Activated CD4-positive, CD25-positive, alpha-beta regulatory T cell treated with anti-CD3 and anti-CD28 coated beads, Interleukin-2, amount 50 U/mL, for 72 hours (primary cell): ENCODE measurements around the gene MICA.
"Not testable (repeated sequence)": the region's sequence is repeated elsewhere in the genome, so short reads cannot be mapped to it uniquely, and the experiment has no call there.

Experiments used
- DNase-seq: peaks from one replicate; pipeline ENCODE4 v3.0.0; 2021

The MICA gene

GRCh38 chr6:31383149-31383548 is 20.2 kb upstream of the MICA start:
- no peak for DNase-seq

- DNase-seq: no peak
These were observed 18.4 kb upstream of the MICA start for GRCh38 chr6:31385041-31385440.

GRCh38 chr6:31386099-31386498 is 17.3 kb upstream of the MICA start:
- no peak for DNase-seq

- DNase-seq: no peak
These were observed 16.4 kb upstream of the MICA start for GRCh38 chr6:31386977-31387376.

GRCh38 chr6:31388916-31389801 is 14.2 kb upstream of the MICA start:
- DNase-seq: not testable (repeated sequence)

GRCh38 chr6:31389802-31390132 is 13.6 kb upstream of the MICA start:
- not testable (repeated sequence) for DNase-seq

- DNase-seq: no peak
These were observed 9.5 kb upstream of the MICA start for GRCh38 chr6:31393932-31394331.

- DNase-seq: no peak
These were observed 9.0 kb upstream of the MICA start for GRCh38 chr6:31394381-31394780.

- DNase-seq: no peak
These were observed 7.6 kb upstream of the MICA start for GRCh38 chr6:31395832-31396231.

GRCh38 chr6:31396422-31397152 is 6.8 kb upstream of the MICA start:
- DNase-seq: peak; percentile 90

- not testable (repeated sequence) for DNase-seq
These were observed 6.3 kb upstream of the MICA start for GRCh38 chr6:31397153-31397499.

GRCh38 chr6:31397901-31398525 is 5.4 kb upstream of the MICA start:
- DNase-seq: no peak

GRCh38 chr6:31399589-31400466 is 3.6 kb upstream of the MICA start:
- peak; percentile 71 for DNase-seq

GRCh38 chr6:31400467-31401289 is 2.7 kb upstream of the MICA start:
- DNase-seq: peak; percentile 55

GRCh38 chr6:31401403-31401802 is 2.0 kb upstream of the MICA start:
- no peak for DNase-seq

- no peak for DNase-seq
These were observed 792 bp upstream of the MICA start for GRCh38 chr6:31402324-31403282.

- not testable (repeated sequence) for DNase-seq
These were observed 618 bp downstream of the MICA start for GRCh38 chr6:31404061-31404364.

- DNase-seq: no peak
These were observed 2.6 kb downstream of the MICA start for GRCh38 chr6:31405996-31406395.

- DNase-seq: no peak
These were observed 4.3 kb downstream of the MICA start for GRCh38 chr6:31407699-31408098.

GRCh38 chr6:31412506-31412905 is 9.1 kb downstream of the MICA start:
- DNase-seq: no peak
